H1 (cell line): Measurements from ENCODE around the gene VPS9D1. TPM values are rescaled to one million over a fixed set of nuclear protein-coding genes. Genes with fewer than 3 reads are reported as not detected.

ENCODE experiments used
- CTCF ChIA-PET: fragments of 300-600 bp; sonication (Branson Sonifier 250); formaldehyde crosslinking; loops from one replicate; lab custom pipeline; 2021; ENCODE audit not compliant: partially characterized antibody; lab: Charles Lee
- POLR2A ChIA-PET: fragments of 300-600 bp; sonication (Branson Sonifier 250); formaldehyde crosslinking; loops from one replicate; lab custom pipeline; 2021; ENCODE audit warnings: inconsistent platforms; ENCODE audit not compliant: partially characterized antibody; lab: Charles Lee
- DNase-seq, 2 experiments: peaks; one replicate each; pipeline versions ENCODE4 v3.0.0 to v3.0.0-alpha.2; 2010 to 2022; ENCODE audit warnings: low spot score in 2 of 2, low read depth in 1 of 2, mixed read lengths in 1 of 2
- FAIRE-seq: peaks from 2 replicates; lab custom pipeline; 2011; peaks lifted over from hg19 to GRCh38; lab: Jason Lieb, UNC
- H2AFZ ChIP-seq: 2 replicates; pipeline ENCODE4 v1.8.1; 2012; ENCODE audit warnings: low read length, inconsistent platforms
- H2AK5ac ChIP-seq: 2 replicates; pipeline ENCODE4 v1.6.1; 2013; ENCODE audit warnings: low read depth, low read length
- H2BK120ac ChIP-seq: replicated peaks from 2 replicates; pipeline ENCODE3; 2013; ENCODE audit warnings: low read depth, low read length, inconsistent platforms
- H2BK12ac ChIP-seq: 2 replicates; pipeline ENCODE4 v1.6.1; 2013; ENCODE audit warnings: low read depth, low read length
- H2BK15ac ChIP-seq: 2 replicates; pipeline ENCODE4 v1.6.1; 2013; ENCODE audit warnings: low read length
- H2BK20ac ChIP-seq: 2 replicates; pipeline ENCODE4 v1.6.1; 2013; ENCODE audit warnings: low read length
- H2BK5ac ChIP-seq: 2 replicates; pipeline ENCODE4 v1.6.1; 2013; ENCODE audit warnings: low read depth, low read length
- H3K14ac ChIP-seq: 2 replicates; pipeline ENCODE4 v1.6.1; 2013; ENCODE audit warnings: inconsistent platforms; ENCODE audit not compliant: insufficient read length
- H3K18ac ChIP-seq: 2 replicates; pipeline ENCODE4 v1.6.1; 2013; ENCODE audit warnings: low read length; ENCODE audit errors: extremely low read depth
- H3K23ac ChIP-seq: 2 replicates; pipeline ENCODE4 v1.6.1; 2013; ENCODE audit warnings: inconsistent platforms; ENCODE audit not compliant: insufficient read length
- H3K23me2 ChIP-seq: 2 replicates; pipeline ENCODE4 v1.6.1; 2013; ENCODE audit warnings: low read depth, low read length
- H3K27ac ChIP-seq: 2 replicates; pipeline ENCODE4 v1.6.1; 2011; ENCODE audit warnings: low read depth, low read length, inconsistent platforms
- H3K27me3 ChIP-seq, 4 experiments: replicated peaks in 1 of 4; 1 replicate in 1 of 4; 2 replicates in 3 of 4; pipeline versions ENCODE4 v1.6.1 to v1.8.1; 2011 to 2013; ENCODE audit warnings: low read length in 3 of 4, mild to moderate bottlenecking in 3 of 4, inconsistent platforms in 2 of 4, mixed read lengths in 2 of 4, moderate library complexity in 1 of 4; ENCODE audit not compliant: control insufficient read depth in 3 of 4, insufficient read depth in 3 of 4; ENCODE audit errors: extremely low read depth in 1 of 4
- H3K36me3 ChIP-seq, 4 experiments: 2 replicates each; pipeline versions ENCODE4 v1.6.1 to v1.8.1; 2011 to 2013; ENCODE audit warnings: mild to moderate bottlenecking in 4 of 4, low read length in 3 of 4, moderate library complexity in 2 of 4, control low read depth in 1 of 4, inconsistent platforms in 1 of 4; ENCODE audit not compliant: insufficient read depth in 4 of 4, control insufficient read depth in 2 of 4
- H3K4ac ChIP-seq: replicated peaks from 2 replicates; pipeline ENCODE3; 2013; ENCODE audit warnings: low read length, low read depth, mixed read lengths, inconsistent platforms; ENCODE audit not compliant: insufficient read length
- H3K4me1 ChIP-seq, 4 experiments: replicated peaks in 1 of 4; 1 replicate in 1 of 4; 2 replicates in 3 of 4; pipeline versions ENCODE4 v1.6.1 to v1.8.1; 2011 to 2013; ENCODE audit warnings: low read length in 3 of 4, inconsistent platforms in 2 of 4, mixed read lengths in 1 of 4; ENCODE audit not compliant: insufficient read depth in 4 of 4, control insufficient read depth in 3 of 4
- H3K4me2 ChIP-seq, 2 experiments: 2 replicates each; pipeline versions ENCODE4 v1.6.1 to v1.8.1; 2011 to 2013; ENCODE audit warnings: low read depth in 2 of 2, low read length in 2 of 2, control low read depth in 1 of 2, inconsistent platforms in 1 of 2, mild to moderate bottlenecking in 1 of 2; ENCODE audit not compliant: insufficient read depth in 1 of 2
- H3K4me3 ChIP-seq, 4 experiments: fragments of 200-600, 300-600 bp in 1 of 4; sonication (generic), shearing (Covaris generic), sonication (Bioruptor Twin) in 1 of 4; 2 replicates each; pipeline versions ENCODE4 v1.5.1 to v1.8.1; 2011 to 2016; ENCODE audit warnings: low read length in 4 of 4, low read depth in 3 of 4, control low read depth in 2 of 4, inconsistent platforms in 2 of 4, mild to moderate bottlenecking in 2 of 4, mixed read lengths in 1 of 4, moderate library complexity in 1 of 4; ENCODE audit not compliant: insufficient read depth in 2 of 4; ENCODE audit errors: extremely low read depth in 1 of 4
- H3K56ac ChIP-seq: replicated peaks from 2 replicates; pipeline ENCODE3; 2013; ENCODE audit warnings: low read depth, mild to moderate bottlenecking, mixed read lengths, low read length, inconsistent platforms; ENCODE audit not compliant: insufficient read length
- H3K79me1 ChIP-seq: 2 replicates; pipeline ENCODE4 v1.6.1; 2013; ENCODE audit warnings: low read depth, low read length, control low read depth
- H3K79me2 ChIP-seq, 2 experiments: 2 replicates each; pipeline versions ENCODE4 v1.6.1 to v1.8.1; 2012 to 2013; ENCODE audit warnings: low read length in 2 of 2, mild to moderate bottlenecking in 2 of 2, inconsistent platforms in 1 of 2; ENCODE audit not compliant: insufficient read depth in 2 of 2, control insufficient read depth in 1 of 2
- H3K9ac ChIP-seq, 4 experiments: replicated peaks in 1 of 4; 1 replicate in 1 of 4; 2 replicates in 3 of 4; pipeline versions ENCODE4 v1.6.1 to v1.8.1; 2011 to 2013; ENCODE audit warnings: low read depth in 3 of 4, low read length in 3 of 4, control low read depth in 2 of 4, mild to moderate bottlenecking in 2 of 4, moderate library complexity in 2 of 4, inconsistent platforms in 1 of 4; ENCODE audit errors: extremely low read depth in 1 of 4
- H3K9me3 ChIP-seq, 2 experiments: 2 replicates each; pipeline versions ENCODE4 v1.6.1 to v1.8.1; 2012 to 2013; ENCODE audit warnings: mild to moderate bottlenecking in 2 of 2, moderate library complexity in 2 of 2, control low read depth in 1 of 2, inconsistent platforms in 1 of 2, low read depth in 1 of 2, low read length in 1 of 2, mixed read lengths in 1 of 2; ENCODE audit not compliant: insufficient read depth in 2 of 2
- H4K20me1 ChIP-seq, 2 experiments: replicated peaks in 1 of 2; 2 replicates each; pipeline versions ENCODE3 to v1.8.1; 2011 to 2013; ENCODE audit warnings: inconsistent platforms in 2 of 2, low read length in 2 of 2, mild to moderate bottlenecking in 1 of 2; ENCODE audit not compliant: insufficient read depth in 2 of 2, control insufficient read depth in 1 of 2
- H4K5ac ChIP-seq: 2 replicates; pipeline ENCODE4 v1.6.1; 2013; ENCODE audit warnings: low read length, low read depth, mixed read lengths, inconsistent platforms; ENCODE audit not compliant: insufficient read length
- H4K8ac ChIP-seq: 2 replicates; pipeline ENCODE4 v1.8.0; 2013; ENCODE audit warnings: mild to moderate bottlenecking, moderate library complexity, low read length, inconsistent platforms; ENCODE audit not compliant: insufficient read depth; ENCODE audit errors: extremely low read depth
- H4K91ac ChIP-seq: replicated peaks from 2 replicates; pipeline ENCODE3; 2013; ENCODE audit warnings: low read length, mixed read lengths, inconsistent platforms; ENCODE audit not compliant: insufficient read length
- CBX8 ChIP-seq: fragments of 300-800, 300-1000 bp; sonication (generic); IDR thresholded peaks from 2 replicates; pipeline ENCODE4 v1.7.1; 2016; ENCODE audit warnings: low read depth, low read length, borderline replicate concordance
- POLR2AphosphoS5 ChIP-seq: IDR thresholded peaks from 2 replicates; pipeline ENCODE4 v1.6.1; 2011; ENCODE audit warnings: low read depth, low read length
- WGBS, 2 experiments: shearing (Covaris generic) in 1 of 2; methylation state at CpG; one replicate each; pipeline versions ENCODE4 v1.1.6 to v1.1.7; 2013 to 2015; ENCODE audit warnings: low lambda C conversion rate in 2 of 2, mixed read lengths in 2 of 2, inconsistent platforms in 1 of 2, low coverage in 1 of 2, missing lambda C conversion rate in 1 of 2; ENCODE audit not compliant: insufficient replicate concordance in 2 of 2, insufficient coverage in 1 of 2, insufficient read length in 1 of 2; ENCODE audit errors: extremely low coverage in 1 of 2, missing lambda C conversion rate in 1 of 2; 5-methylcytosine and 5-hydroxymethylcytosine counted together
- polyA plus RNA-seq, 7 experiments: library from polyadenylated mRNA; depleted of rRNA in 3 of 7; stranded (reverse) in 5 of 7; unstranded in 2 of 7; fragments of >200 nt in 5 of 7; fragments of 200-250 nt in 2 of 7; gene quantifications; 1 replicate in 5 of 7; 2 replicates in 1 of 7; 4 replicates in 1 of 7; pipeline versions ENCODE4 v1.2.1 to v1.2.3, GENCODE V29; 2011 to 2013; ENCODE audit warnings: missing spikeins in 2 of 7, mixed read lengths in 2 of 7
- total RNA-seq: library from RNA; stranded (reverse); fragmentation: NEBNext Ultra II Directional; extraction: Animal tissue kit (Norgen Biotek cat#: 25700); gene quantifications from 2 replicates; pipeline ENCODE4 v1.2.1, GENCODE V29; 2021

Gene VPS9D1
- total and polyA plus RNA-seq, 2 of the 8 experiments (the other 6 are each of a cell fraction or from before 2014, with no cell fraction given): 2.9 to 5.4 TPM

- H3K4me2 ChIP-seq: no peak overlapping the region
- ChIA-PET CTCF (interaction anchor here (0.6 to 1.7 kb wide), 8 partner anchors 9 to 145 kb away, joined by 3 to 10 read pairs (median 4); no protein-coding TSS in a partner anchor), POLR2A (interaction anchor here (0.6 to 16.7 kb wide), 10 partner anchors 8 to 112 kb away, joined by 3 to 193 read pairs (median 4); partner anchors contain the start of genes CDK10, SPATA2L and SPIRE2)
- no peaks in the 10 kb centered on the region for H3K79me2 ChIP-seq
- H2BK5ac ChIP-seq: no peak overlapping the region
- H3K18ac ChIP-seq: no peak overlapping the region
- no peak for FAIRE-seq
- no peak overlapping the region for H3K14ac ChIP-seq
- peaks cover 0 to 10% (median 5%) of the 10 kb centered on the region in 4 experiments; a peak in 3 of 8 replicates for H3K36me3 ChIP-seq
- no peak overlapping the region for H3K4me3 ChIP-seq
- no peak overlapping the region for H2BK12ac ChIP-seq
- H2BK15ac ChIP-seq: no peak overlapping the region
- H3K23ac ChIP-seq: no peak overlapping the region
- peaks cover 0 to 9% (median 2%) of the 10 kb centered on the region in 4 experiments; a peak in 5 of 7 replicates for H3K4me1 ChIP-seq
- H4K20me1 ChIP-seq: peaks cover 9 to 18% of the 10 kb centered on the region in 2 experiments
- no peaks in the 10 kb centered on the region for H3K9me3 ChIP-seq
- peaks cover 12% of the 10 kb centered on the region for H3K23me2 ChIP-seq
- no peak overlapping the region for H2BK20ac ChIP-seq
- H4K5ac ChIP-seq: no peak overlapping the region
- H3K27ac ChIP-seq: no peak overlapping the region
- H4K8ac ChIP-seq: no peak overlapping the region
- H2AK5ac ChIP-seq: no peak overlapping the region
- H4K91ac ChIP-seq: no peak overlapping the region
- H3K27me3 ChIP-seq: peaks cover 1 to 29% (median 22%) of the 10 kb centered on the region in 4 experiments
- 94% methylated on average over 21 of the region's 29 CpGs; no CpG with 5 or more reads in 1 of the 2 experiments for WGBS, 2 experiments
- DNase-seq: no peak
- H3K4ac ChIP-seq: no peak overlapping the region
- TF ChIP-seq CBX8 (no peak), POLR2AphosphoS5 (0 out of 2 replicates have a peak, but pooled peaks have one; percentile 8)
- TF ChIP-seq, all 59 proteins: peak for 1
- Histone ChIP-seq H3K9ac (no peak overlapping the region), H2AFZ (no peak overlapping the region), H3K79me1 (0 out of 2 replicates have a peak, but pooled peaks cover 2% of the 10 kb centered on the region), H3K56ac (no peak overlapping the region), H2BK120ac (no peak overlapping the region)
Measured at GRCh38 chr16:89716916-89717687, 3.6 kb downstream of the VPS9D1 start.
